ENCODE results near the gene RAB5B.

- TF ChIP-seq CTCF (IDR thresholded peaks at IDR 0.05; ENCODE audit: low read length) = no peak
- no peak for TF ChIP-seq EZH2 (IDR thresholded peaks at IDR 0.05; ENCODE audit: borderline replicate concordance, low read length)
These were observed 66.3 kb downstream of the RAB5B start for GRCh38 chr12:56040151-56040550.

All from OCI-LY1 (cell line).